Fibroblast of skin of left quadriceps (primary cell): Measurements from ENCODE around the gene HYDIN.
A peak's percentile ranks its signal among the peaks of the same experiment; 100 is the strongest.

ENCODE experiments used
- DNase-seq, 2 experiments: peaks; one replicate each; pipeline ENCODE4 v3.0.0-alpha.2; 2013; ENCODE audit warnings: low read depth in 2 of 2

Gene HYDIN

DNA sequence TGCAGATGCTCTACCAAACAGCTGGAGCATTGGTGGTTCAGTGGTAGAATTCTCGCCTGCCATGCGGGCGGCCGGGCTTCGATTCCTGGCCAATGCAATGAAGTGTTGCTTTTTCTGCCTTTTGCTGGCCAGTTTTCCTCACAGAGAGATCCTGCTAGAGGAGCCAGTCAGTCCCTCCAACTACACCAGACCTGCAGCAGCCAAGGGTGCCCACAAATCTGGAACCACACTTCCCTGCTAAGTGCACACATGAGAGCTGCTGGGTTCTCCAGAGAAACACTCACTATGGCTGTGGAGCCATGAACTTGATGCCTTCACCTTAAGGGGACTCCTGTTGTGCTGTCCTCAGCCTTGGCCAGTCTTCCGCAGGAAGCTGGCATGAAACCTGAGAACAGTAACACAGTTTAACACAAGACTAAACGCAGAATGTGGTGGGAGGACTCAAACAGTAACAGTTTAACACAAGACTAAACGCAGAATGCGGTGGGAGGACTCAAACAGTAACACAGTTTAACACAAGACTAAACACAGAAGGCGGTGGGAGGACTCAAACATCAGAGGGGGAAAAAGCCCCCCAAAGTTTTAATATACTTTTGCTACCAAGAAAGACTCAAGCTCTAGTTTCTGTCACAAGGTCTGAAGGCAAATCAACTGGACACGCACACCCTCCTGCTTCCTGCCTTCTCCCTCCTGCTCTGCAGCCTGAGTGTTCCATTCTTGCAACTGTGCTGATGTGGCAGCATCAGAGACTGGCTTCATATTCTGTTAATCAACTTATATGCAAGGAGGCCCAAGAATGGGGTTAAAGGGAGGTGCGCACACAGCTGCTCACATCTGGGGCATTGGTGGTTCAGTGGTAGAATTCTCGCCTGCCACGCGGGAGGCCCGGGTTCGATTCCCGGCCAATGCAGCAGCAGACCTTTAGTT is 441.6 kb downstream of the HYDIN start:
- peak in 1 of 2 experiments; percentile 32 for DNase-seq

DNA sequence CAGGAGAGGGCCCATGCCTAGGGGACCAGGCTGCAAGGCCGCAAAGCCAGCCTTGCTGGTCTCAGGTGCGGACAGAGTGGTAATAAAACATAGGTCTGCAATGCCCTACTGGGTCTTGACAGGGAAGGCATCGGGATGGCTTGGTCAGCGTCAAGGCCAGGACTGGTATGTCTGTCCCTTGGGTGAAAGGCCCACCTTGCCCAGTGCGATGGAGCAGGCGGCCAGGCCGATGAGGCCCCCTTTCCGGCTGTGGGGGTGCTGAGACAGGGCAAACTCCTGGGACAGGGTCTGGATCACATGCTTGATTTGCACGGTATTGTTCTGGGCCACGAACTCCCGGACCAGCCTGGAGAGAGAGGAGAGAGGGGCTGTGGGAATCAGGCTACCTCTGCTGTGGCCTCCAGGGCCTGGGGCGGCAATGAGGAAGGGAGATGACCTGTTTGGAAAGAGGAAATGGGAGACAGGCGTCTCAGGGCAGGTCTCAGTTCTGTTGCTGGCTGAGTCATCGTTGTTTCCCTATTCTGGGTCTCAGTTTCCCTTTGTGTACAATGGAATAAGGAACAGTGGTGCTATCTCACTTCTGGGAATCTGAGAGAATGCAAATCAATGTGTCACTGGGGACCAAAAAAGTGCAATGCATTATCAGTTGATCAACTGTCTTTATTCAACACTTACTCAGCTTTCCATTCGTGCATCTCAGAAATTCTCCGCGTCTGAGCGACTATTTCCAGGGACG is 444.3 kb downstream of the HYDIN start:
- no peak for DNase-seq

- no peak for DNase-seq
These were observed 445.6 kb downstream of the HYDIN start for GRCh38 chr16:70784692-70785555.

DNA sequence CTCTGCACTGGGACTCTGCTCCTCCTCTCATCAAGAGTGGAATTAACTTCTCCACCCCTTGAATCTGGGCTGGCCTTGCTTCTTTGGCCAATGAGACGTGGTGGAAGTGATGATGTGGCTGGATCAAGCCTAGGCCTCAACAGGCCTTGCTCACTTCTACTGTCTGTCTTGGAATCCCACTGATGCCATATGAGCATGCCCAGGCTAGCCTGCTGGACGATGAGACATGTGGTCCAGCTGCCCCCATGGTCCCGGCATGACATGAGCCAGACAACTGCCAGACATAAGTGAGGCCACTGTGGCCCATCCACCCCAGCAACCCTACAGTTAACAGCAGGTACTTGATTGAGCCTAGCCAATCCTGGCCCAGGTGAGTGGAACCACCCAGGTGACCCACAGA is 448.3 kb downstream of the HYDIN start:
- DNase-seq, result no peak

DNA sequence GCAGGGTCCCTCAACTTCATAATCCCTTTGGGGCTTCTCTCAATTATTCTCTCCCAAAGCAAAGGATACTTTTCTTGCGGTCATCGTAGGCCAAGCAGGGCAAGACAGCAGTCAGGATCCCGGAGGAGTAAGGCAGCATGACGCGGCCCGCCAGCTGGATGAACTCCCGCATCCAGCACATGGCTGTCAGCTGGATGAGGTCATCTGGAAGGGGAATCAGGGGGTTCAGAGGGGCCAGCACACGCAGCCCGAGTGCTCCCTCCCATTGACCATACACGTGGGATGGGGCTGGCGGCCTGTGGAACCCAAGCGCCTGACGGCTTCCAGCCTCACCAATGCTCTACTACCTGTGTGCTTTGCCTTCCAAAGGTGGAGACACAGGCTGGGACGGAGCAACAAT is 448.7 kb downstream of the HYDIN start:
- DNase-seq, result no peak

GRCh38 chr16:70780546-70780945 is 450.0 kb downstream of the HYDIN start:
- DNase-seq, result no peak

GRCh38 chr16:70779361-70779760 is 451.2 kb downstream of the HYDIN start:
- DNase-seq, result peak in 1 of 2 experiments; percentile 22

DNA sequence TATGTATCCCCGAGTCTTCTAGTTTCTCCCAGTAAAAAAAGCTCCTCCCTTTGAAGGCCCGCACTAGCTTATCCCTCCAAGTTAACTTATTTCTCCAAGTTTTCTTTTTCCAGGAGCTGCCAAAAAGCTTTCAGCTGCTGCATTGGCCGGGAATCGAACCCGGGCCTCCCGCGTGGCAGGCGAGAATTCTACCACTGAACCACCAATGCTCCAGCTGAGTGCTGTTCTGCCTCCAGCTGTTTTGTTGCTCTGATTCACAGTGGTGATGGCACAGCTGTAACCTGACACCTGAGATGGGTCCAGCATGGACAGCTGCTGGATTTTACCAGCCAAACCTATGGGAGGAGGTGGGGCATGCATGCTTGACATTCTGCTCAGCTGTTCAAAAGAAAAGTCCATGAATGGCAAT is 451.6 kb downstream of the HYDIN start:
- peak; percentile 78 to 79 for DNase-seq

GRCh38 chr16:70777973-70778406 is 452.5 kb downstream of the HYDIN start:
- DNase-seq, result no peak

- no peak for DNase-seq
These were observed 453.0 kb downstream of the HYDIN start for GRCh38 chr16:70777496-70777895.

DNA sequence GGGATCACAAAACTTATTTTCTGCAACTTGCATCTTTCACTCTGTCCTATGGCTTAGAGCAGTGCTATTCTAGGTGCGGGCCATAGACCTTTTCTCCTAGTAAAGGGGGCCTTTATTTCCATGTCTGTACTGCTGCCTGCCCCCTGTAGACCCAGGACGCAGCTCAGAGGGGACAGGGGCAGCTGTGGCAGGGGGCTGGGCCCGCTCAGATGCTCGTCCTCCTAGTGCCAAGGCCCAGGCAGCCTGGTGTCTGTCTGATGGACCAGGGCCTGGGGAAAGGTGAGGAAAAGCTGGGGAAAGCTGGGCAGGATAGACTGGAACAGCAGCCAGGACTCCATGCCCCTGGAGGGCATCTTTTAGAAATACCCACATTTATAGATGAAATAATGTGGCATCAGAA is 455.1 kb downstream of the HYDIN start:
- no peak for DNase-seq

DNA sequence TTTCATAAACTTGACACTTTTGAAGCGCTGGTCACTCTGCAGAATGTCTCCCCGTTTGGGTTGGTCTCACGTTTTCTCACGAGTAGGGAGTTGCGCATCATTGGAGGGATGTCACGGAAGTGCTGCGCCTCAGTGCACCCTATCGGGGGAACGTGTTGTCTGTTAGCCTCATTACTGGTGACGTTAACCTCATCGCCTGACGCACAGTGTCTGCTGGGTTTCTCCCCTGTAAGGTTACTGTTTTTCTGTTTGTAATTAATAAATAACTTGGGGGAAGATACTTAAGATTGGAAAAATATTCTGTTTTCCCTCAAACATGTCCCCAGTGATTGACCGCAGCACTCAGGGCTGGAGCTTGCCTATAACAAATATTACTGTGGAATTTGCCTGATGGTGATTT is 456.3 kb downstream of the HYDIN start:
- DNase-seq, result no peak

GRCh38 chr16:70772493-70772892 is 458.0 kb downstream of the HYDIN start:
- no peak for DNase-seq

DNA sequence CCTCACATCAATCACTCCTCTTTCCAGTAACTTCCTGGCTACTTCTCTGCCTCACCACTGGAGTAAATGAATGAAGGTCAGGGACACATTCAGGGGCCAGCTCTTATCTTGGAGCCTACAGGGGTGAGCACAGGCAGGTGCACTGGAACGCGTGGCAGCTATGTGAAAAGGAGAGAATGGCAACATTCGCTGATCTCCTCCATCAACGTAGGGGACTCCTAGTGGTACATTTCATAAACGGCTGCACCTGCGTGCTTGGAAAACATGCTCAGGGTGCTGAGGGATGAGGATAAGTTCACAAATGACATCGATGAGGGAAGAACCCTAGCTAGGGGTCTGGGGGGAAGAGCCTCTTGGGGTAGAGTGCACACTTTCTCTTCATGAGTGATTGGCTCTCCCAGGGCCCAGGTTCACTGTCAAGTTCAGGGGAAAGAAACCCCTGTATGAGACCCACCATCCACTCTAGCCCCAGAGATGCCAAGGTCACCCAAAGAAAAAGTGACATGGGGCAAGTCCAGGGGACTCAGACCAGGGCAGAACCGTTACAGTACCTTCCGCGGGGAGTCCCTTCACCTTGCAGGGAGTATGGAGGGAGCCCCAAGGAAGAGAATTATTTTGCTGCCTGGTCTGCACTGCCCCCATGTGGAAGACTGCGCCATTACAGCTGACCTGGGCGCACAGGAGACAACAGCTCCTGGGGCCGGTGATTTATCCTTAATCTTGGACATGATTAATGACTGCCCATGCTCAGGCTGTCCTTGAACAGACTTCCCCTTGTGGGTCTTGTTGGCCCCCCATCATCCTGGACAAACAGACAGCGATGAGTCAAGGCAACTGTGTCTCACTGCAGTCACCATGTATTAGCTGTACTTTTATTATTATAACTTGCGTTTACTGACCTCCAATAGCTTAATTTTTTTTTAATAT is 459.6 kb downstream of the HYDIN start:
- DNase-seq, result no peak

- no peak for DNase-seq
These were observed 460.3 kb downstream of the HYDIN start for GRCh38 chr16:70770291-70770625.

DNA sequence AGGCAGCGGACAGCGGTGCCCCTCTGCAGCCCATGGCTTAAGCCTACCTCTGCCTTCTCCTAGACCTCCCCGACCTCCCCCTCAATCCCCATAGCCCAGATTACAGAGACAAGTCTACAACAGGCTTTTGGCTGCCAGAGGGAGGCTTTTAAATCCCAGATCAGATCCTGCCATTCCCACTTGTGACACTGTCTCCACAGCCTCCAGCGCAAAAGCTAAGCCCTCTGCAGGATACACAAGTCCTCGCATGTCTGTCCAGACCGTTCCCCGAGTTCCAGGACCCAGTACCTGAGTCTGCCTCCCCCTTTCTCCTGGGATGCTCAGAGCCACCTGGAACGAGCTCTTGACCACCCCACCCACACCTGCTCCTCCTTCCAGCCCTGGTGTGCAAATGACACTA is 460.8 kb downstream of the HYDIN start:
- DNase-seq, result no peak

DNA sequence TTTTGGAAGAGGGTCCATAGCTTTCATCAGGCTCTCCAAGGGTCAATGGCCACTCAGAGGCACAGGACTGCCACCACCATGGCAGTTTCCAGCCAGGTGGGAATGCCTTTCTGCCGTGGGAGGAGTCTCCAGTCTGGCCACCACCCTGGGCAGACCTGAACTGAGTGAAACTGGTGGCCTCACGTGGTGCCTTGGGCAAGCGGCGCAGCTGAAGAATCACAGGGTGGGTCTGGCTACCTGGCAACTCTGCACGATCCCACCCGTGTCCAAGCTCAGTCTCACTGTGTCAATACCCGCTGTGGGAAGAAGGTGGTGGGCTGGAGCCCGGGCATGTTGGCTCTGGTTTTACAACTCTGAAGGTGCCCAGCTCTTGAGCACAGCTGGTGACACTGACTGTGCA is 461.4 kb downstream of the HYDIN start:
- DNase-seq, result no peak

GRCh38 chr16:70768203-70768580 is 462.3 kb downstream of the HYDIN start:
- no peak for DNase-seq

- DNase-seq, result no peak
These were observed 462.9 kb downstream of the HYDIN start for GRCh38 chr16:70767377-70768202.

GRCh38 chr16:70766658-70767057 is 463.9 kb downstream of the HYDIN start:
- no peak for DNase-seq
